Measurements from ENCODE around the gene FNBP1.
A peak's percentile ranks its signal among the peaks of the same experiment; 100 is the strongest.
"Not testable (repeated sequence)": the region's sequence is repeated elsewhere in the genome, so short reads cannot be mapped to it uniquely, and the experiment has no call there.

Gene FNBP1

GRCh38 chr9:129890718-129891299 is 152.2 kb downstream of the FNBP1 start:
- DNase-seq (ENCODE audit: low read depth in 2 of 2): not testable (repeated sequence)

GRCh38 chr9:129889941-129890717 is 152.9 kb downstream of the FNBP1 start:
- DNase-seq (ENCODE audit: low read depth in 2 of 2): peak; percentile 76 to 79

DNA sequence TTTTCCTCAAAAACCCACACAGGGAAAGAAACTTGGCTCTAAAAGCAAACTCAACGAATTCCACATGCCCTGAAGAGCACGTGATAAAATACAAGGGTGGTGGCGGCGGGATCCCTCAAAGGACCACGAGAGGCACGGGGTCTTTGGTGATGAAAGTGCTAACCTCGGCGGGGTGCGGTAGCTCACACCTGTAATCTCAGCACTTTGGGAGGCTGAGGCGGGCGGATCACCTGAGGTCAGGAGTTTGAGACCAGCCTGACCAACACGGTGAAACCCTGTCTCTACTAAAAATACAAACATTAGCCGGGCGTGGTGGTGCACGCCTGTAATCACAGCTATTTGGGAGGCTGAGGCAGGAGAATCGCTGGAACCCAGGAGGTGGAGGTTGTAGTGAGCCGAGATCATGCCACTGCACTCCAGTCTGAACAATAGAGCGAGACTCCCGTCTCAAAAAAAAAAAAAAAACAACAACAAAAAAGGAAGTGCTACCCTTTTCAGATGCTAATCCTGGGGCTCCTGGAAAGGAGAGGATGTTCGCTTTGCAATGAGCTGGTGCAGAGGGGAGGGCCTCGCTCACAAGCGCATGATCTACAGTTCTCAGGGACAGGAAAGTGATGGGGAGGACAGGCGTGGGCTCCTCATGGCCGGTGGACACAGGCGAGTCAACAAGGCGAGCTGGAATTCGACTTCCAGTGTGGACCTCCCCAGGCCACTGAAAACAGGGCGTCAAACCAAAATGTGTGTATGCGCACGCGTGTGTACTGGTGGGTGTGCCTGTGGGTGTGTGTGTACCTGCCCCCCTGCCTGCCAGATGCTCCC is 153.7 kb downstream of the FNBP1 start:
- no peak for DNase-seq (ENCODE audit: low read depth in 2 of 2)

- DNase-seq (ENCODE audit: low read depth in 2 of 2): peak; percentile 89 to 95
Measured at GRCh38 chr9:129888293-129889121, 154.5 kb downstream of the FNBP1 start.

DNA sequence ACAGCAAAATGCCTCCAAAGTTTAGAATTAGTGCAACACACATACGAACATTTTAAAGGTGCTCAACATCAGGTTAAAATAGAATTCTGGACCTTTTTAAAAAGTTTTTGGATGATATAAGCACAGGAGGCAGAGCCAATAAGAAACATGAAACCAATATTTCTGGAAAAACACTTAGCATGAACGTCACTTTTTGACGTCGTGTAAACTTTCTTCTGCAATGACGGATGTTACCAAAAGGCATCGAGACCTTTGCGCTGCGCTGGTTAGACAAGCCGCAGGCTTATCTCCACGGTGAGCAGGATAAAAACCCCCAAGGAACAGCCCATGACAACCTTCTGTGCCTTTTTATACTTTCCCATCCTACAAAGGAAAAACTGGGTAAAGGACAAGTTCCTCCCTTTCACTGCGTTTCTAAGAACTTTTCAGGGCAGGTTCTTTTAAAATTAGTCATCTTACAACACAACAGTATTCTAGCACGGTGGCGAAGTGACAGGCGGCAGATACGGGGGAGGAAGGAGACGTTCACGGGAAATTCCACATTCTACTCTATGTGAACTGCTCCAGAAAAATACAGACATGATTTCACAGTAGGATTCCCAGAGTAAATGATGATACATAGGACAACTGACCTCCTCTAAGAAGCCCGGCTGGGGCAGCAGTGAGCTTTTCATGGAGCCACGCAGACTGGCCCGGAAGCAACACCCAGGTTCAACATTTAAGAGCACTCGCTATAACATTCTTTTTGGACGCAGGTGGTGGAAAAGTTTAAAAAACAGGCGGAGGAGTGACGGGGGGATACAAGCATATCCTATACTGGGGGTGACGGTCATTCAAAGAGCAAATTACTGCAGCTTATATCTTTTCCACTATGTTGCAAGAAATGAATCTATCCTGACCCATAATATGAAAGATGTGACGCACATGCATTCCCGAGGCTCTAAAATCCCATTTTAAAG is 155.4 kb downstream of the FNBP1 start:
- DNase-seq (ENCODE audit: low read depth in 2 of 2): no peak

DNA sequence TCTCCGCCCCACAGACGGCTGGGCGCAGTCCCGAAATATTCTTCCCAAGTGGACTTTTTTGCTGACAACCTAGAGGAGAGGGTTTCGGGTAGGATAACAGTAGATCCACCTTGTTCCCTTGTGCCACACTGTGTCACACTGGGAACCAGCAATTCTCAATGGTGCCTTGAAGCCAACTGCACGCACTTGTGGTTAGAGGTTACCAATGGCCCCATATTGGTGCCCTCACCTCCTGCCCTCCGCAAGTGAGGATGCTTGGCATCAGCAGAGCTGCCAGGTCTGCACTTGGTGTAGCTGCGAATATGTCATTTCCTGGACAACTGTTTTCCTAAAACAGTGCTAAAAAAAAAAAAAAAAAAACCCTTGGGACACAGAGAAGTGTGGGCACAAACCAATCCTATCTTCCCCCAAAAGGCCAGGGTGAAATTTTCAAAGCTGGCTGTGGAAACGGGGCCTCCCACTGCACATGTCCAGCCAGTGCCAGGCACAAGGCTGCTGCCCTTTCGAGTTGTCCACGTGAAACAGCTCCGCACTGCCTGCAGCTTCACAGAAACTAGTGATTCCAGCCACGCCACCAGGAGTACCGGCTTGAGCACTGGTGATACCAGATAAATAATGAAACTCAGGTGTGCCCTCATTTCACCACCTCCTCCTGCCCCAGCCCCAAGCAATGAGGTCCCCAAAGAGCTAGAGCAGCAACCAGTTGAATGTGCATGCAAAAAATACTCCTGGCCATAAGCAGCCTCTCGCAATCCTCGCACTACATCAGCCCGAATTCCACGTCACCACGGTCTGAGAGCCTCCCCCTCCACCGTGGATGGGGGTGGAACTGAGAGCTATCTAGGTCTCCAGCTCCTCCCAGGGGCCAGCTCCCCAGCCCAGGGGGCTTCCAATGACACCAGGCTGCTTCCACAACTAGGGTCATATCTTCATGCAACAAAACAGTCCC is 156.5 kb downstream of the FNBP1 start:
- DNase-seq (ENCODE audit: low read depth in 2 of 2): no peak

GRCh38 chr9:129885670-129886106 is 157.3 kb downstream of the FNBP1 start:
- peak; percentile 88 to 91 for DNase-seq (ENCODE audit: low read depth in 2 of 2)

- no peak for DNase-seq (ENCODE audit: low read depth in 2 of 2)
Measured at GRCh38 chr9:129885018-129885669, 157.8 kb downstream of the FNBP1 start.

- peak; percentile 90 to 97 for DNase-seq (ENCODE audit: low read depth in 2 of 2)
Measured at GRCh38 chr9:129884220-129885017, 158.6 kb downstream of the FNBP1 start.

- no peak for DNase-seq (ENCODE audit: low read depth in 2 of 2)
Measured at GRCh38 chr9:129881547-129882324, 161.3 kb downstream of the FNBP1 start.

DNA sequence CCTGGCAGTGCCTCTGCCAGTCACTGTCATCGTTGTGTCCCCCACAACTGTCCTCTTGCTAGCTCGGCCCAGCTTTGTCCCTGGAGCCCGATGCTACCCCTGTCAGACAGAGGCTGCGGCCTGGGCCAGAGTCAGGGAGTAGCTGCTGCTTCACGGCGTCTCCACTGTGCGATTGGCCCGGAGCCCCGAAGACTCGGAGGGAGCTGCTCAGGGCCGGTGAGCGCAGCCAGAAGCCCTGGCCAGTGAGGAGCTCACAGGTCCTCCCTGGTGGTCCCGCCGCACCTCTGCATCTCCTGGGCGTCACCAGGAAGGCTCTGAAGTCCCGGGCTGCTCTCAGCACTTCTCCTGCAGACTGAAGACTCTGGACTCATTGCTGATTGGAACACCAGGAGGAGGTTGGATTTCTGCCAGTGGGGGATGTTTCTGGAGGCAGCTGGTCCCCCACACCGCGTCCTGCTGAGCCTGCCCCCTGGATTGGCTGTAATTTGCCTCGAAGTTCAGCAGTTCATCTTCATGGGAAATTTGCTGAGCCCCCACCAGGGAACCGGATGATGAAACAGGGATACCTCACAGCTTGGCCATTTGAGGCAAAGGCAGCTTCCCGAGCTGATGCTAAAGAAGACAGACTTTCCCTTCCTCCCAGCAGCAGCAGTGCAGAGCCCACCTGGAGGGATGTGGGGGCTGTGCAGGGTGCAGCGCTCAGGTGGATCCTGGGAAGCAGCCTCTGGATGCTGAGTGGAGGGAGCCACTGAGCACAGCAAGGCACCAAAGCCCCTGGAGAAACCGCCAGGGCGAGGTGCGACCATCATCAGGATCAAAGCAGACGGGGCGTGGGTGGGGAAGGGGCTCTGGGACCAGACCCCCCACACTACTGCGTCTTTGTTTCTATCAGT is 162.1 kb downstream of the FNBP1 start:
- DNase-seq (ENCODE audit: low read depth in 2 of 2): no peak

DNA sequence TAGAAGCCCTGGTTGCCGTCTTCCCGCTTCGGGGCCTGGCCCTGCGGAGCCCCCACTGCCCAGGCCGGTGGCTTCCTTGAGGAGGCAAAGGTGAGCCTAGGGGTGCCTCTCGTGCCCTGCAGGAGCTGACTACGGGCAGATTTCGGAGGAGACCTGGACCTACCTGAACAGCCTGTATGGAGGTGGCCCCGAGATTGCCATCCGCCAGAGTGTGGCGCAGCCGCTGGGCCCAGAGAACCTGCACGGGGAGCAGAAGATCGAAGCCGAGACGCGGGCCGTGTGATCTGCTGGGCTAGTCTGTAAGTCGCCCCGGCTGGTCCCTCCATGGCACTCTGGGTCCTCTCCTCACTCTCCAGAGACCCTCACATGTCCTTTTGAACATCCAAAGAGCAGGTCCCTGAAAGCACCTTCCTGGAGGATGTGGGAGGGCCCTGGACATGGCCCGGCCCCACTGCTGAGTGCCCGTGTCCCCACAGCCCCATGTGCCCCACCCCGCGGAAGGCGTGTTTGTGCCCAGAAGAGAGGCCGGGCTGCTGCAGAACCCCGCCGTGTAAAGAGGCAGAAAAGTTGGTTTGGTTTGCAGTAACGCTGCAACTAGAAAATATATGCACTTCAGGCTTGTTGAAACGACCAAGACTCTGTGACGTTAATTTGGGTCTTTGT is 162.9 kb downstream of the FNBP1 start:
- DNase-seq (ENCODE audit: low read depth in 2 of 2): no peak

DNA sequence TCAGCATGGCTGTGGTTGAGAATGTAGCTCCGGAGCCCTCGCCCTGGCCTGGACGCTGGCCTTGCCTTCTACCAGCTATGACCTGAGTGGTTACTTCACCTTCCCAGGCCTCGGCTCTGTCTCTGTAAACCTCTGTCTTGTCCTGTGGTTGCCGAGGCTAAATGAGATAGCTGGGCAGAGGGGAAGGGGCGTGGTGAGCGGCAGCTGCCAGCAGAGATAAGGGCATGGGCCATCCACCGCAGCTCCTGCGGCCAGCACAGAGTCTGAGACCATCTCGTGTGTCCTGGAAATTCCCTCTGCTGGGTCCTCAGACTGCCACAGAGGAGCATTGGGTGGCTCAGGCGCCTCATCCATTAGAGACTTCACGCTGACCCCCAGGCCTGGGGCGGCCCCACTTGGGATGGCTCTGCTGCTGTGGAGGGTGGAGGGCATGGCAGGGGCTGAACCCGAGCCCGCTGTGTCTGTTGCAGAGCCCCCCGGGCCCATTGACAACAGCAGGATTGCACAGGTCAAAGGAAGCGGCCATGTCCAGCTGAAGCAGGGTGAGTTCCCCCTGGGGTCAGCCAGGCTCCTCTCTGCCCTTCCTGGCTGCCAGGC is 163.8 kb downstream of the FNBP1 start:
- no peak for DNase-seq (ENCODE audit: low read depth in 2 of 2)

GRCh38 chr9:129878291-129878690 is 164.7 kb downstream of the FNBP1 start:
- no peak for DNase-seq (ENCODE audit: low read depth in 2 of 2)

GRCh38 chr9:129876815-129877214 is 166.2 kb downstream of the FNBP1 start:
- no peak for DNase-seq (ENCODE audit: low read depth in 2 of 2)

Measured in stimulated activated CD4-positive, alpha-beta T cell treated with anti-CD3 and anti-CD28 coated beads, Interleukin-15, amount 100 ng/mL, for 48 hours (primary cell).